Kasumi-1 (cell line): ENCODE results near the gene ALKAL2.
"Not testable (repeated sequence)": the region's sequence is repeated elsewhere in the genome, so short reads cannot be mapped to it uniquely, and the experiment has no call there.

Experiments
- DNase-seq, 2 experiments: peaks; one replicate each; lab custom pipeline; 2025; lab: John Stamatoyannopoulos, UW

Gene ALKAL2, protein sequence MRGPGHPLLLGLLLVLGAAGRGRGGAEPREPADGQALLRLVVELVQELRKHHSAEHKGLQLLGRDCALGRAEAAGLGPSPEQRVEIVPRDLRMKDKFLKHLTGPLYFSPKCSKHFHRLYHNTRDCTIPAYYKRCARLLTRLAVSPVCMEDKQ

GRCh38 chr2:287911-288757 lies at the start of gene ALKAL2:
TSS of gene ALKAL2 (minus strand) at chr2:288091. CDS start at chr2:287835, 256 bp downstream.
- no peak for DNase-seq

GRCh38 chr2:336949-337348 lies 49.1 kb upstream of the ALKAL2 start:
- not testable (repeated sequence) for DNase-seq

DNA sequence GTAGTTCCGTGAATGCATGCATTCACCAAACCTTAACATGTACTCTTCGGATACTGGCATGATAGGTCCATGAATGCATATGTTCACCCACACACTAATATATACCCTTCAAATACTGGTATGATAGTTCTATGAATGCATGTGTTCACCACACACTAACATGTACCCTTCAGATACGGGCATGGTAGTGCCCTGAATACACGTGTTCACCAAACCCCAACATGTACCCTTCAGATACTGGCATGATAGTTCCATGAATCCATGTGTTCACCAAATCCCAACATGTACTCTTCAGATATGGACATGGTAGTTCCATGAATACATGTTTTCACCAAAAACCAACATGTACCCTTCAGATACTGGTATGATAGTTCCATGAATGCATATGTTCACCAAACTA lies 48.5 kb upstream of the ALKAL2 start:
- no peak for DNase-seq

GRCh38 chr2:332592-332991 lies 44.7 kb upstream of the ALKAL2 start:
- DNase-seq = peak in 1 of 2 experiments; percentile 2

DNA sequence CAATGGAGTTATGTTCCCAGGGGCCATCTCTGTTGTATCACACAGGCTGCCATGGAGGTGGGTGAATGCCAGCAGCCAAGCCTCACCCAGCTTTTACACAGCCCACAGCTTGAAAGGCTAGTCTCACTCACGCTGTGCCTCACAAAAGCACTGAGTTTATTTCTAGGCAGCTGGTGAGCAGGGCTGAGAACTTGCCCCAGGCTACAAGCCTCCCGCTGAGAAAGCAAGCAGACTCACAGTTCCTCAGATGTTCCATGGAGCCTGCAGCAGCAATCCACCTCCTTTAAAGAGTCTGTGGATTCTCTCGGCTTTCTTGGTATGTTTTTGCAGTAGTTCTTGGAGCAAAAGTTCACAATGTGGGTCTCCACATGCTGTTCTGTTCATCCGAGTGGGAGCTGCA lies 40.9 kb upstream of the ALKAL2 start:
- DNase-seq = no peak

DNA sequence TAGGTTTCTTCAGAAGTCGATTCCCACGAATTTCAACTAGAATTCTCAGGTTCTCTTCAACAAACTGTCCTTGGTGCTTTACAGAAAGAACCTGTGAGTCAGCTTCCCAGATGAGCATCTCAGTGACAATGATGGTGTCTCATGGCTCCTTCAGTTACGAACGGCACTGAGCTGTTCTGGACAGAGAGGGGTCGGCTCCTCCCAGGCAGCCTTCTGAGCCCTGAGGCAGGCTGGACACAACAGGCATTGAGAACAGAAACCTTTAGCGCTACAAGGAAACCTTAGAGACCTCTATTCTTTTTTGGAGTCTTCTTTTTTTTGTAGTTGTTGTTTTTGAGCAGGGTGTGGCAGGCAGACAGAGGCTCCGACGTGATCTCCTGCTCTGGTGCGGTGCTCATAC lies 35.1 kb upstream of the ALKAL2 start:
- no peak for DNase-seq

DNA sequence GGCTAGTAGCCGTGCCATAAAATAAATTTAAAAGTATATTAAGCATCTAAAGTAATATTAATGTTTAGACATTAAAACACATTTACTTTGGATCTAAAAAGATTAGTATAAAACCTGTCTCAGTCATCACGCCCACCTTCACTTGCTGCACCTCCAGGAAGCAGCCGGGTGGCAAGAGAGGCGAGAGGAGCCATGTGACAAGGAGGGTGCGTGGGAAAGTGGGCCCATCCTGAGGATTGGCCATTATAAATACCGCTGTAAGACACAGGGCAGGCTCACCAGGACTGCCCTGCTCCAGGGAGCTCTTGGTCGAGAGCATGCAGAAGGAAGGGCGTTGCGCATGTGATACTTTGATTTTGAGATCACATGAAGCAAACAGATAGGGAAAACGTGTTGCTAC lies 34.4 kb upstream of the ALKAL2 start:
- DNase-seq = no peak

GRCh38 chr2:320561-320960 lies 32.7 kb upstream of the ALKAL2 start:
- DNase-seq = no peak

- DNase-seq = no peak
These were observed 31.2 kb upstream of the ALKAL2 start for GRCh38 chr2:319059-319600.

- DNase-seq = no peak
These were observed 29.9 kb upstream of the ALKAL2 start for GRCh38 chr2:317501-318424.

DNA sequence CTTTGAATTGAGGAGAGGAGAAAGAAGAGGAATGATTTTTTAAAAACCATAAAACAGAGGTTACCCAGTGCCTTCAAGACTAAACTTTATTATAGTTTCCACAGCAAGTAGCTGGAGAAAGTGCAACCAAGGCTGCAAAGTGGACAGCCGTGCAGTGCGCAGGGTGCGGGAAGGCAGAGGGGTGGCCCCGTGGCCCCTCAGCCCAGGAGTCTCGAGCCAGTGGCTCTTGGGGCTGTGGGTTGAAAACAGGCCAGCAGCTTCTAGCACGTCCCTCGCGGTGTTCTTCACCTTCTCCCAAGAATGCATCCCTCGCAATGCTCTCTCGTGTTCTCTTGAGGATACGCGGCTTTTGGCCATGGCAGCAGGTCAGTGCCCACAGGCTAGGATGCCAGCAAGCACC lies 28.5 kb upstream of the ALKAL2 start:
- no peak for DNase-seq

GRCh38 chr2:315925-316324 lies 28.0 kb upstream of the ALKAL2 start:
- not testable (repeated sequence) for DNase-seq

GRCh38 chr2:314561-315336 lies 26.9 kb upstream of the ALKAL2 start:
- DNase-seq = no peak

DNA sequence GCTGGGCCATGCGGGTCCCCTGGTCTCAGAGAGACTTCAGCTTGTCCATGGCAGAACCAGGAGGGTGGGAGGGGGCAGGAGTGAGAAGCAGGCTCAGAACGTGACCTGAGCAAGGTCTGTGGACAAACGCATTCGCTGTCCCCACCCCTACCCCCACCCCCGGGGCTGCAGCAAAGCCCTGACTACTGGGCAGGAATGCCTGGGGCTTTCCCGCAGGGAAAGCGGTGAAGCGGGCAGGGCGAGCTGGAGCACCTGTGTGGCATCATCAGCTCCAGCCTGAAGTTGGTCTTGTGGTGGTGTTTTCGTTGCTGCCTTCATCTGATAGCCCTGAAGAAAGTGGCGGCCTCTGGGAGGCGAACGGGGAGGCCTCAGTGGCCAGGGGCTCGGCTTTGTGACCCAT lies 26.1 kb upstream of the ALKAL2 start:
- no peak for DNase-seq

GRCh38 chr2:310994-311393 lies 23.1 kb upstream of the ALKAL2 start:
- no peak for DNase-seq

- DNase-seq = no peak
These were observed 22.1 kb upstream of the ALKAL2 start for GRCh38 chr2:309954-310510.

- DNase-seq = no peak
These were observed 21.5 kb upstream of the ALKAL2 start for GRCh38 chr2:309148-309953.

GRCh38 chr2:305366-305765 lies 17.5 kb upstream of the ALKAL2 start:
- DNase-seq = no peak

- no peak for DNase-seq
These were observed 8.5 kb upstream of the ALKAL2 start for GRCh38 chr2:296354-296753.

DNA sequence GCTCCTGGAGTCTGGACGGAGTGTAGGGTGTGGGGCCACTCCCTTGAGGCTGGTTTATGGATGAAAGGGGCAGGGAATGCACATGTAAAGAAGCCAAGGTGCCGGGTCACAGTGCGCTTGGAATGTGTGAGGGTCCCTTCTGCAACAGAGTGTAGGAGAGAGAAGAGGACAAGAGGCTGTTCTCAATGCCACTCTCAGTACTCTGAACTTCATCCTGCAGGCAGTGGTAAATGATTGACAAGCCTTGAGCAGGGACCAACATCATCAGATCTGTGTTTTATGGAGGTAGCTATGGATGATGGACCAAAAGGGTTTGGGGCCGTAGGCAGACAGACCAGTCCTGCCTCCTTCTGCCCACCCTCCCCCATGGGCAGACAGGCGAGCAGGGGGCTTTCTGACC lies 7.2 kb upstream of the ALKAL2 start:
- DNase-seq = no peak
